Measurements from ENCODE around the gene PLCB4. TPM values are rescaled to one million over a fixed set of nuclear protein-coding genes. Genes with fewer than 3 reads are reported as not detected.

Gene PLCB4
- total RNA-seq, 1 donor from 2014 or later = 1.6 TPM

DNA sequence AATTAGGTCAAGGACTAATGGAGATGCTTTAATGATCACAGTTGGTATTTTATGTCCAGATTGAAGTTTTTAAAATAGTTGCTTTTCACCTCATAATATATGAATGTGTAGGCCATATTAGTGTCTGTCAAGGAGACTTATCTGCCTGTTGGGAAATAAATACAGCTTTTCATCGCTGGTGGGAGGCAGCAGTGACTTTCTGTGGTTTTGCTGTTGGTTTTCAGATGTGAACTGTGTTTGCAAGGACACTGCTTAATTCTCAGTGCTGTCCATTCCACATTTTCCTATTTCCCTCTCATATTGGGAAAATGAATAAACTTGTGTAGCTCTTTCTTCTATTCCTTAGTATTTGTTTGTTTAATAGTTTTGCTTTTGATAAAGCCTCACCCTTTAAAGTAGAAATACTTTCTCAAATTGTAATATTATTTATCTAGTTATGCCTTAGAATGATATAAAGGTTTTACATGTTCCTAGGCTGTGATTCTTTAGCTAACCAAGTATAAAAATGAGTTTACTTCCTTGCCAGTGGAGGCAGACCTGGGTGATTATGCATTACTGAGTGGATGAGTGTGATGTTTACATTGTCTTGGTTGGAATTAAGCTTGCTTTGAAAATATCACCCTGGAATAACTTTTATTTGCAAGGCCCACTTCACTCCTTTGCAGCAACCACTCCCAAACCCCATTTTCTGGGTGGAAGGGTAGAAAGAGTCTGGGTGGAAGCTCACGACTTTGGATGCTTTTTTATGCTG is 3.3 kb downstream of the PLCB4 start:
- Histone ChIP-seq H3K4me3 (ENCODE audit: low read depth, low read length) (no peak overlapping the region), H3K36me3 (ENCODE audit: control insufficient read depth, insufficient read depth, low read length) (no peaks in the 10 kb centered on the region), H3K27me3 (ENCODE audit: control insufficient read depth, insufficient read depth, low read length) (no peaks in the 10 kb centered on the region)
- no peak for FAIRE-seq
- TF ChIP-seq, protein P1, sequence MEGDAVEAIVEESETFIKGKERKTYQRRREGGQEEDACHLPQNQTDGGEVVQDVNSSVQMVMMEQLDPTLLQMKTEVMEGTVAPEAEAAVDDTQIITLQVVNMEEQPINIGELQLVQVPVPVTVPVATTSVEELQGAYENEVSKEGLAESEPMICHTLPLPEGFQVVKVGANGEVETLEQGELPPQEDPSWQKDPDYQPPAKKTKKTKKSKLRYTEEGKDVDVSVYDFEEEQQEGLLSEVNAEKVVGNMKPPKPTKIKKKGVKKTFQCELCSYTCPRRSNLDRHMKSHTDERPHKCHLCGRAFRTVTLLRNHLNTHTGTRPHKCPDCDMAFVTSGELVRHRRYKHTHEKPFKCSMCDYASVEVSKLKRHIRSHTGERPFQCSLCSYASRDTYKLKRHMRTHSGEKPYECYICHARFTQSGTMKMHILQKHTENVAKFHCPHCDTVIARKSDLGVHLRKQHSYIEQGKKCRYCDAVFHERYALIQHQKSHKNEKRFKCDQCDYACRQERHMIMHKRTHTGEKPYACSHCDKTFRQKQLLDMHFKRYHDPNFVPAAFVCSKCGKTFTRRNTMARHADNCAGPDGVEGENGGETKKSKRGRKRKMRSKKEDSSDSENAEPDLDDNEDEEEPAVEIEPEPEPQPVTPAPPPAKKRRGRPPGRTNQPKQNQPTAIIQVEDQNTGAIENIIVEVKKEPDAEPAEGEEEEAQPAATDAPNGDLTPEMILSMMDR (IDR thresholded peaks at IDR 0.05; ENCODE audit: insufficient read depth, low read length, severe bottlenecking) = no peak
- DNase-seq (ENCODE audit: low read depth) = peak; percentile 25

DNA sequence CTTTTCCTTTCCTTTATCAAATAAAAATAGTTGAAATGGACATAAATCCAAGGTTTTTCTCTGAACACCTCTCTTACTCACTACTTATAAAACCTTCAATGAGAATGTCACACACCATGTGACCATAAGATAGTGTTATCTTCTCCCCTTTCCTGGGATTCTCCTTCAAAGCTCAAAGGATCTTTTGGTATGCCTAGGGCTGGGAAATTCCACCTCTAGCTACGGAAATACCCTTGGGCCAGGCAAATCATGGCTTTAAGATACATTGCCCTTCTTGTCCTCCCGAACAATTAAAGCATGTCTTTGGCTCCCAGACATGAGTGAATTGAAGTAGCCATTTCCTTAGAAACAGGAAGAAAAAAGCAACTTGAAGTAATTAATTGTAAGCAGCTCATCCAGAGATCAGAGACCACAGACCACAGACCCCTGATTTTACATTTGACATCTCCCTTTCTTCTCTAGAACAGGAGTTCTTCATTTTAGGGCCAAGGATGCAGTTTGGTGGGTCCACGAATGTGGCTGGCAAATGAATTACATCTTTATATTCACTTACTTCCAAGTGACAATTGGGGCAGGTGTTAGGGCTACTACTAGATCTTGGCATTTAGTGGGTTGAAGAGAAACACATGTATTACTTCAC is 4.1 kb downstream of the PLCB4 start:
- FAIRE-seq (no peak), DNase-seq (ENCODE audit: low read depth) (no peak)
- Histone ChIP-seq H3K4me3 (ENCODE audit: low read depth, low read length) (no peak overlapping the region), H3K36me3 (ENCODE audit: control insufficient read depth, insufficient read depth, low read length) (no peaks in the 10 kb centered on the region), H3K27me3 (ENCODE audit: control insufficient read depth, insufficient read depth, low read length) (no peaks in the 10 kb centered on the region)
- TF ChIP-seq, protein P1 (IDR thresholded peaks at IDR 0.05; ENCODE audit: insufficient read depth, low read length, severe bottlenecking) = no peak

DNA sequence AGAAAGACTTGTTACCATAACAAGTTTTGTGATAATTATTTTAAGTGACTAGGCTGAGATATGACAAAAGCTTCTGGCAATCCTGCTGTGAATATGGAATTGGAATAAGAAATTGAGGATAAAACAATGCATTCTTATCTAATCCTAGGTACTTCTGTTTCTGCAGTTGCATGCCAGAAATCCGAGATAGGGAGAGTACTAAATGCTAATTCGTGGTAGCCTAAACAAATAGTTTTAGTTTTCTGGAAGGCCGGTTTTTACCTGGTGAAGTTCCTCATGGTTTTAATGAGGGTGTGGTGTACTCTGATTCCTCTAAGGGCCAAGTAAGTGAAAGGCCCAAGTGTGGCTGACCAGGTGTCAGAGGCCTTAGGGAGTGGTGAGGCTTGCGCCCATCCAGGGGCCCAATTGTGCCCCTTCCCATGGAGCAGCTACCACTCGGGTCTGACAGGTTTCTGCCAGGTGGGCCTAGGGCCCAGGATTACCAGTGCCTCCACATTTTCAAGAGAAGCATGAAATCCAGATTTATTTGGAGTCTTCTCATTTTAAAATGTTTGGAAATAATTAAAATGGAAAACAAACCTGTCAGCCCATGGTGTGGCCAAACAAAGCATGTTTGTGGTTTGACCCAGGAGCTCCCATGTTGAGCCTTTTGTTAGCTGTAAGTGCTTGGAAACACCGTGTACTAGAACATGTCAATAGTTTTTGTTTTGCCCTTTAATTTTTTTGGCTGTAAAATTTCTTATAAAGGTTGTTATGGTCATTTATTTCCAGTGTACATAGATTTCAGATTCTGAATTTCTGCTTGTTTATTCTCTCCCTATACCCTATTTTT is 6.6 kb downstream of the PLCB4 start:
- DNase-seq (ENCODE audit: low read depth) (no peak), FAIRE-seq (no peak)
- Histone ChIP-seq H3K36me3 (ENCODE audit: control insufficient read depth, insufficient read depth, low read length) (no peaks in the 10 kb centered on the region), H3K27me3 (ENCODE audit: control insufficient read depth, insufficient read depth, low read length) (no peaks in the 10 kb centered on the region), H3K4me3 (ENCODE audit: low read depth, low read length) (no peak overlapping the region)
- TF ChIP-seq, protein P1 (IDR thresholded peaks at IDR 0.05; ENCODE audit: insufficient read depth, low read length, severe bottlenecking) = no peak

DNA sequence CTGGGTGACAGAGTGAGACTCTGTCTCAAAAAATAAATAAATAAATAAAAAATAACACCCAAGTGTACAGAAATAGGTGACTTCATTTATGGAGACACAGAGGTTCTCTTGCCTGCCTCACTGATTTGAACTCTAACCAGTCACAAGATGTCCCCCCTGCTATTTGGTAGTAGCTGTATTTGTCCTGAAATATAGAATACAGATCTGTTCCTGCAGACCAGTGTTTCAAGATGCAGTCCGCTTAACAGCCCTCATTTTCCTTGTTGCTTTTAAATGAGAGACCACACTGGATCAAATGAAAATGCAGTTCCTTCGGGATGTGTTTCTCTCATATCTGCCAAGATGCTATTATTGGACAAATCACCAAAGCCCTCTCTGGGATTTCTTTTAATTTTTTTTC is 7.6 kb downstream of the PLCB4 start:
- TF ChIP-seq, protein P1 (IDR thresholded peaks at IDR 0.05; ENCODE audit: insufficient read depth, low read length, severe bottlenecking) = no peak
- Histone ChIP-seq H3K4me3 (ENCODE audit: low read depth, low read length) (no peak overlapping the region), H3K27me3 (ENCODE audit: control insufficient read depth, insufficient read depth, low read length) (no peaks in the 10 kb centered on the region), H3K36me3 (ENCODE audit: control insufficient read depth, insufficient read depth, low read length) (no peaks in the 10 kb centered on the region)
- no peak for FAIRE-seq
- DNase-seq (ENCODE audit: low read depth) = no peak

DNA sequence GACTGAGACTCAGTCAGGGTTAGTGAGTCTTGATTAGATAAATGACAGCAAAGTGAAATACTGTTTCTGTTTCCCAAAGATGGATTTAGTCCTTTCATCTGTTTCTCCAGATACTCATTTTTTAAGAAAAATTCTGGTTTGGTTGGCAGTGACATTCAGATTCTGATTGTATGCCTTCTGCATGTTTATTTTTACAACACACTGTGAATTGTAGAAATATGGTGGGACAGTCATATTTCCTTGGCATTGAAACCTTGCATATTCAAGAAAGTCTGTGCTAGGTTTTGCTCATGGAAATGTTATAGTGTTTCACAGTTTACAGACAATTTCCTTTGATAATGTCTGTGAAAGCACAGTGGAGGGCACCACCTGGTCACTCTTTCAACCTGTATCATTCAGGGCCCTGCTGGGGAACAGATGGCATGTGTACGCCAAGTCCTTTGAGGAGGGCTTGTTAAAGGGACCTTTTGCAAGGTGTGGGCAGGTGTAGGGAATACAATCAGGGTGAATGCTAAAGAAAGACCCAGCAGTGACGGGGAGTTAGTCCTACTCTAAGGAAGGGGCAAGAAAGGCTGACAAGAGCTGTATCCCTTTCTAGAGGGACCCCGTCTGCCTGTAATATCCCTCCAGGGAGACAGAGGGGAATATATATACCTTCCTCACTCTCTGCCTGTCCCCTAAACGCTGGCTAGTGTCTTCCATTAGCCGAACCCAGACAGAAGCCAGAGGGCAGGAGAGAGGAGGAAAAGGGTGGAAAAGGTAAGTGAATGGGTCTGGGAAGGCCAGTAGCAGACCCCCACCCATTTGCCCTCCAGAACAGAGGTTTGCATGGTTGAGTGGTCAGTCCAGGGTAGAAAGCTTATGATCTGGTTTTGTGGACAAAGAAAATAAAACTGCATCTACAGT is 10.2 kb downstream of the PLCB4 start:
- Histone ChIP-seq H3K4me3 (ENCODE audit: low read depth, low read length) (no peak overlapping the region), H3K27me3 (ENCODE audit: control insufficient read depth, insufficient read depth, low read length) (no peaks in the 10 kb centered on the region), H3K36me3 (ENCODE audit: control insufficient read depth, insufficient read depth, low read length) (no peaks in the 10 kb centered on the region)
- DNase-seq (ENCODE audit: low read depth) (no peak), FAIRE-seq (no peak)
- TF ChIP-seq, protein P1 (IDR thresholded peaks at IDR 0.05; ENCODE audit: insufficient read depth, low read length, severe bottlenecking) = no peak
